Measurements from ENCODE around the gene SV2B. TPM values are rescaled to one million over a fixed set of nuclear protein-coding genes. Genes with fewer than 3 reads are reported as not detected.

SV2B gene
- total RNA-seq, 1 experiment from 2014 or later: 0.05 TPM

GRCh38 chr15:91261345-91261744 is 161.3 kb downstream of the SV2B start:
- no peak for DNase-seq (ENCODE audit: extremely low read depth, low read depth)

- DNase-seq (ENCODE audit: extremely low read depth, low read depth): no peak
Observed at GRCh38 chr15:91263632-91264531, 163.8 kb downstream of the SV2B start.

- DNase-seq (ENCODE audit: extremely low read depth, low read depth): no peak
Observed at GRCh38 chr15:91264651-91265351, 164.7 kb downstream of the SV2B start.

- no peak for DNase-seq (ENCODE audit: extremely low read depth, low read depth)
Observed at GRCh38 chr15:91265416-91265940, 165.4 kb downstream of the SV2B start.

- peak; percentile 41 for DNase-seq (ENCODE audit: extremely low read depth, low read depth)
Observed at GRCh38 chr15:91268510-91268909, 168.5 kb downstream of the SV2B start.

- no peak for DNase-seq (ENCODE audit: extremely low read depth, low read depth)
Observed at GRCh38 chr15:91270747-91271146, 170.7 kb downstream of the SV2B start.

GRCh38 chr15:91271565-91272153 is 171.6 kb downstream of the SV2B start:
- DNase-seq (ENCODE audit: extremely low read depth, low read depth): peak; percentile 56

GRCh38 chr15:91275844-91276243 is 175.8 kb downstream of the SV2B start:
- DNase-seq (ENCODE audit: extremely low read depth, low read depth): no peak

GRCh38 chr15:91278951-91279350 is 178.9 kb downstream of the SV2B start:
- DNase-seq (ENCODE audit: extremely low read depth, low read depth): no peak

GRCh38 chr15:91279486-91279885 is 179.4 kb downstream of the SV2B start:
- no peak for DNase-seq (ENCODE audit: extremely low read depth, low read depth)

- no peak for DNase-seq (ENCODE audit: extremely low read depth, low read depth)
Observed at GRCh38 chr15:91281947-91282346, 181.9 kb downstream of the SV2B start.

- no peak for DNase-seq (ENCODE audit: extremely low read depth, low read depth)
Observed at GRCh38 chr15:91282486-91282885, 182.4 kb downstream of the SV2B start.

- DNase-seq (ENCODE audit: extremely low read depth, low read depth): no peak
Observed at GRCh38 chr15:91283155-91283554, 183.1 kb downstream of the SV2B start.

GRCh38 chr15:91284758-91285466 is 184.9 kb downstream of the SV2B start:
- DNase-seq (ENCODE audit: extremely low read depth, low read depth): no peak

- DNase-seq (ENCODE audit: extremely low read depth, low read depth): no peak
Observed at GRCh38 chr15:91289324-91289723, 189.3 kb downstream of the SV2B start.

GRCh38 chr15:91290553-91290952 is 190.5 kb downstream of the SV2B start:
- no peak for DNase-seq (ENCODE audit: extremely low read depth, low read depth)

GRCh38 chr15:91291673-91292072 is 191.6 kb downstream of the SV2B start:
- no peak for DNase-seq (ENCODE audit: extremely low read depth, low read depth)

- no peak for DNase-seq (ENCODE audit: extremely low read depth, low read depth)
Observed at GRCh38 chr15:91294344-91294743, 194.3 kb downstream of the SV2B start.

GRCh38 chr15:91294795-91295194 is 194.7 kb downstream of the SV2B start:
- no peak for DNase-seq (ENCODE audit: extremely low read depth, low read depth)

- DNase-seq (ENCODE audit: extremely low read depth, low read depth): no peak
Observed at GRCh38 chr15:91298101-91298500, 198.0 kb downstream of the SV2B start.

All from NCI-H460 (cell line).